Breast epithelium (tissue), 3 donors: ENCODE results near the gene URM1.
"Not testable (repeated sequence)": the region's sequence is repeated elsewhere in the genome, so short reads cannot be mapped to it uniquely, and the experiment has no call there.

Source experiments
- CTCF ChIP-seq, 3 donors: fragments of 450-650 bp; IDR thresholded peaks; one replicate each; pipeline ENCODE4 v1.5.1; 2016 to 2017; ENCODE audit warnings: antibody characterized with exemption in 3 of 3, mild to moderate bottlenecking in 3 of 3, moderate library complexity in 3 of 3
- POLR2A ChIP-seq: fragments of 450-650 bp; IDR thresholded peaks from one replicate; pipeline ENCODE4 v1.6.1; 2016; ENCODE audit warnings: antibody characterized with exemption, mild to moderate bottlenecking, moderate library complexity

GRCh38 chr9:128423356-128423755 lies 52.2 kb downstream of the URM1 start:
- TF ChIP-seq CTCF (IDR thresholded peaks at IDR 0.05); POLR2A: not testable (repeated sequence)
